HEK293 (cell line): ENCODE results near the gene PNPO.

ENCODE experiments used
- CTCF ChIA-PET: fragments of 350-600 bp; formaldehyde crosslinking; extraction: SDS; loops from one replicate; lab custom pipeline; 2021; ENCODE audit warnings: antibody characterized with exemption; lab: Yijun Ruan, JAX
- POLR2A ChIA-PET: fragments of 300-600 bp; formaldehyde crosslinking; extraction: SDS; loops from one replicate; lab custom pipeline; 2020; ENCODE audit warnings: antibody characterized with exemption, inconsistent platforms; lab: Yijun Ruan, JAX
- H3K27ac ChIP-seq: fragments of 200-500 bp; sonication (Bioruptor generic); 2 replicates; pipeline ENCODE4 v1.5.1; 2014; ENCODE audit warnings: low read depth, low read length, control low read depth, inconsistent platforms; ENCODE audit errors: extremely low read depth
- H3K36me3 ChIP-seq, 2 experiments: fragments of 200-500 bp in 1 of 2; sonication (Bioruptor generic) in 1 of 2; 1 replicate in 1 of 2; 2 replicates in 1 of 2; pipeline ENCODE4 v1.5.1; 2014 to 2017; ENCODE audit warnings: inconsistent platforms in 2 of 2, low read length in 2 of 2; ENCODE audit not compliant: control insufficient read depth in 2 of 2, insufficient read depth in 1 of 2
- H3K4me1 ChIP-seq: fragments of 200-500 bp; sonication (Bioruptor generic); 2 replicates; pipeline ENCODE4 v1.5.1; 2014; ENCODE audit warnings: mild to moderate bottlenecking, low read length, inconsistent platforms; ENCODE audit not compliant: control insufficient read depth, insufficient read depth
- H3K4me3 ChIP-seq: 2 replicates; pipeline ENCODE4 v1.5.1; 2011; ENCODE audit warnings: low read depth, mild to moderate bottlenecking, control low read depth, low read length, moderate library complexity
- H3K9me3 ChIP-seq: fragments of 200-500 bp; sonication (Bioruptor generic); 2 replicates; pipeline ENCODE4 v1.5.1; 2014; ENCODE audit warnings: low read depth, low read length, inconsistent platforms; ENCODE audit not compliant: control insufficient read depth, insufficient read depth
- CTCF ChIP-seq: fragments of 450-650 bp; formaldehyde crosslinking; IDR thresholded peaks from 2 replicates; pipeline ENCODE4 v1.5.1; 2016; ENCODE audit warnings: missing biosample characterization, missing genetic modification characterization
- HOXC10 ChIP-seq: sonication (generic); formaldehyde crosslinking; IDR thresholded peaks from 2 replicates; pipeline ENCODE4 v1.8.1; 2023; ENCODE audit warnings: mild to moderate bottlenecking, missing genetic modification reagents
- INSM2 ChIP-seq: fragments of 450-650 bp; formaldehyde crosslinking; IDR thresholded peaks from 2 replicates; pipeline ENCODE4 v1.5.1; 2016; ENCODE audit warnings: missing biosample characterization, missing genetic modification characterization
- KLF16 ChIP-seq: fragments of 450-650 bp; formaldehyde crosslinking; IDR thresholded peaks from 2 replicates; pipeline ENCODE4 v1.5.1; 2017; ENCODE audit warnings: missing biosample characterization, missing genetic modification characterization
- PATZ1 ChIP-seq: fragments of 450-650 bp; formaldehyde crosslinking; IDR thresholded peaks from 2 replicates; pipeline ENCODE4 v1.5.1; 2016; ENCODE audit warnings: missing biosample characterization, missing genetic modification characterization
- PRDM2 ChIP-seq: fragments of 450-650 bp; formaldehyde crosslinking; IDR thresholded peaks from 2 replicates; pipeline ENCODE4 v1.5.1; 2016; ENCODE audit warnings: missing biosample characterization, missing genetic modification characterization, borderline replicate concordance
- REST ChIP-seq: fragments of 450-650 bp; formaldehyde crosslinking; IDR thresholded peaks from 2 replicates; pipeline ENCODE4 v1.5.1; 2016; ENCODE audit warnings: missing biosample characterization, missing genetic modification characterization
- ZBTB17 ChIP-seq: fragments of 450-650 bp; formaldehyde crosslinking; IDR thresholded peaks from 2 replicates; pipeline ENCODE4 v1.5.1; 2016; ENCODE audit warnings: missing biosample characterization, missing genetic modification characterization
- ZBTB7A ChIP-seq: fragments of 450-650 bp; formaldehyde crosslinking; IDR thresholded peaks from 2 replicates; pipeline ENCODE4 v1.5.1; 2016; ENCODE audit warnings: low read depth, missing biosample characterization, missing genetic modification characterization
- ZNF133 ChIP-seq: fragments of 450-650 bp; formaldehyde crosslinking; IDR thresholded peaks from 2 replicates; pipeline ENCODE4 v1.5.1; 2016; ENCODE audit warnings: missing biosample characterization, missing genetic modification characterization
- ZNF140 ChIP-seq: fragments of 450-650 bp; formaldehyde crosslinking; IDR thresholded peaks from 2 replicates; pipeline ENCODE4 v1.5.1; 2016; ENCODE audit warnings: missing biosample characterization, missing genetic modification characterization
- ZNF16 ChIP-seq: fragments of 450-650 bp; formaldehyde crosslinking; IDR thresholded peaks from 2 replicates; pipeline ENCODE4 v1.5.1; 2016; ENCODE audit warnings: low read depth, missing biosample characterization, missing genetic modification characterization
- ZNF362 ChIP-seq: fragments of 450-650 bp; formaldehyde crosslinking; IDR thresholded peaks from 2 replicates; pipeline ENCODE4 v1.5.1; 2016; ENCODE audit warnings: missing biosample characterization, missing genetic modification characterization
- ZSCAN23 ChIP-seq: fragments of 450-650 bp; formaldehyde crosslinking; IDR thresholded peaks from 2 replicates; pipeline ENCODE4 v1.5.1; 2016; ENCODE audit warnings: missing biosample characterization, missing genetic modification characterization

PNPO gene

GRCh38 chr17:47894498-47895346 is 46.6 kb upstream of the PNPO start:
- H3K4me3 ChIP-seq = peak overlapping the region; percentile 83
- POLR2A ChIA-PET = interaction anchor here (0.6 to 3.5 kb wide), 24 partner anchors 10 to 245 kb away, joined by 3 to 35 read pairs (median 6); partner anchors contain the start of genes KPNB1, LRRC46, MRPL10 and OSBPL7
- CTCF ChIA-PET = interaction anchor here (0.5 to 18.5 kb wide), 7 partner anchors 51 to 939 kb away, joined by 3 to 837 read pairs (median 5); partner anchors contain the start of genes SCRN2, SP6 and TBX21
- peaks cover 4% of the 10 kb centered on the region; the same call in 1 of the 2 replicates for H3K4me1 ChIP-seq
- peak overlapping the region; percentile 26; the same call in 1 of the 2 replicates for H3K27ac ChIP-seq
- TF ChIP-seq HOXC10 (CRISPR knock-in tag) (no peak), ZNF133 (tag by site-specific recombination) (no peak), ZBTB17 (tag by site-specific recombination) (peak; percentile 31; the same call in 1 of the 2 replicates), CTCF (tag by site-specific recombination) (peak; percentile 60; the same call in 1 of the 2 replicates), PRDM2 (tag by site-specific recombination) (no peak), ZNF362 (tag by site-specific recombination) (peak; percentile 96)
- peaks cover 0 to 20% of the 10 kb centered on the region in 2 experiments; a peak in 2 of 3 replicates for H3K36me3 ChIP-seq
- H3K9me3 ChIP-seq = no peaks in the 10 kb centered on the region

GRCh38 chr17:47895347-47895855 is 46.0 kb upstream of the PNPO start:
- H3K4me3 ChIP-seq = peak overlapping the region; percentile 83
- peak overlapping the region; percentile 26; the same call in 1 of the 2 replicates for H3K27ac ChIP-seq
- peaks cover 4% of the 10 kb centered on the region; the same call in 1 of the 2 replicates for H3K4me1 ChIP-seq
- CTCF ChIA-PET = interaction anchor here (0.5 to 18.5 kb wide), 10 partner anchors 8 to 197 kb away, joined by 3 to 837 read pairs (median 4); partner anchors contain the start of genes SCRN2, SP6 and TBX21
- POLR2A ChIA-PET = interaction anchor here (0.6 to 3.5 kb wide), 36 partner anchors 10 to 246 kb away, joined by 3 to 35 read pairs (median 4); partner anchors contain the start of genes CDK5RAP3, KPNB1, LRRC46 and MRPL10
- no peaks in the 10 kb centered on the region for H3K9me3 ChIP-seq
- H3K36me3 ChIP-seq = peaks cover 0 to 25% of the 10 kb centered on the region in 2 experiments; a peak in 2 of 3 replicates
- TF ChIP-seq ZBTB7A (0 out of 2 replicates have a peak, but pooled peaks have one; percentile 56), ZNF16 (tag by site-specific recombination) (no peak), INSM2 (tag by site-specific recombination) (no peak), PATZ1 (peak; percentile 24; the same call in 1 of the 2 replicates), ZSCAN23 (no peak), KLF16 (tag by site-specific recombination) (no peak; the same call in 1 of the 2 replicates), REST (tag by site-specific recombination) (peak; percentile 44; the same call in 1 of the 2 replicates), ZNF140 (tag by site-specific recombination) (no peak)
